ENCODE results near the gene OLA1.

The OLA1 gene

DNA sequence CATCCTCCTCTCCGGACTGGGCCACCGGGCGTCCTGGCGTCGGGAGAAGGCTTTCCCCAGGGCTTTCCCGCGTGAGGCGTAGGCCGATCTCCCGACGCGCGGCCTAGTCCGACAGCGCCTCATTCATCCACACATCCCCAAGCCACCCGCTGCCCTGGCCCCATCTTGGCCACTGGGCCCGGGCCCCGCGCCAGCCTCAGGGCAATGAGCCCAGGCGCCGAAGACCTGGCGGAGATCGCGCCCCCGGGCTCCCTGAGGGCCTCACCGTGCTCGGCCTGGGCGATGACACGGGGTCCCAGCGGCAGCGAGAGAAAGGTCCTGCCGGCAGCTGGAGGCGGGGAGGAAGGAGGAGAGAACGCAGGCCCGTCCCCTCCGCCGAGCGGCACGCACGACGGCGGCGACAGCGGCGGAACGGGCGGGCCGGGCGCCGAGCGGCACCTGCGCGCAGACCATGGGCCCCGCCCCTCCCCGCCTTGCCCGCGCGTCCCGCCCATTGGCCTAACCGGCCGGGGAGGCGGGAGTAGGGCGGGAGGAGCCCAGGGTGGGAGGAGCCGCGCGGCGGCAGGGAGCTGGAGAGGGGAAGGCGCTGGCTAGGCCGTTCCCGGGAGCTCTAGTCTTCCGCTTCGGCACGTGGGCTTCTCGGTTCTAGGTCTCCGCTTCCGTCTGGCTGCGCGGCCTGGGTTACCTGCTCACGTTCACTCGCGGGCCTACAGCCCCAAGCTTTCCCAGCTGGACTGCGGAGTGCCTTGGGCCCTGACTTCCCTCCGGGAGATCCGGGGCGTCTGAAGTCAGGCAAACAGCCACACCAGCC, at the start of gene OLA1:
OLA1 (minus strand) TSS at position 346 of the 811 bp plus-strand sequence. CDS start 1,717 bp downstream, outside the sequence.
- no peak for TF ChIP-seq CTCF (IDR thresholded peaks at IDR 0.05)

GRCh38 chr2:174292908-174293307, 44.6 kb upstream of the OLA1 start:
- no peak for TF ChIP-seq CTCF (IDR thresholded peaks at IDR 0.05)

GRCh38 chr2:174286172-174286571, 37.8 kb upstream of the OLA1 start:
- no peak for TF ChIP-seq CTCF (IDR thresholded peaks at IDR 0.05)

DNA sequence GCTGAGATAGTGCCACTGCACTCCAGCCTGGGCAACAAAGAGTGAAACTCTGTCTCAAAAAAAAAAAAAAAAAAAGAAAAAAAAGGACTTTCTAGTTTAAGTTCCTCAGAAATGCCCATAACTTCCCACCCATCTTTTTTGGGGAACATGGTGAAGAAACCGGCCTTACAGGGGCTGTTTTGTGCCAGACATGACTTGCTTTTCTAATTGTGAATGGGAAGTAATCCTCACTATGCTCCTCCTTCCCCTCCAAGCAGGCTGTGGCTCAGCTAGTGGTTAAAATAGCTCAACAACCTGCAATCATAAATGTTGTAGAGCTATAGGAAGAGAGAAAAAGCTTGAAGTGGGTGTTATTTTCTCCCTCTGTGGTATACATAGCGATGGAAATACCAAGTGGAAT, 34.1 kb upstream of the OLA1 start:
- no peak for TF ChIP-seq CTCF (IDR thresholded peaks at IDR 0.05)

- TF ChIP-seq CTCF (IDR thresholded peaks at IDR 0.05): no peak
Measured at GRCh38 chr2:174281736-174282135, 33.4 kb upstream of the OLA1 start.

DNA sequence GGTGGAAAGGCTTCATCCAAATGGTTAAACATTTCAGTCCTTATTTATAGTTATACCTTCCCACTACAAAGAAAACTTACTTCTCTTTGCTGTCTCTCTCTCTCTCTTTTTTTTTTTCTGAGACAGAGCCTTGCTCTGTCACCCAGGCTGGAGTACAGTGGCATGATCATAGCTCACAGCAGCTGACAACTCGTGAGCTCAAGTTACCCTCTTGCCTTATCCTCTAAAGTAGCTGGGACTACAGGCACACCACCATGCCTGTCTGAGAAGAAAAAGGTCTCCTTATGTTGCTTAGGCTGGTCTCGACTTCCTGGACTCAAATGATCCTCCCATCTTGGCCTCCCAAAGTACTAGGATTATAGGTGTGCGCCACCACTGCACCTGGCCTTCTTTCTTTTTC, 32.3 kb upstream of the OLA1 start:
- TF ChIP-seq CTCF (IDR thresholded peaks at IDR 0.05): no peak

- TF ChIP-seq CTCF (IDR thresholded peaks at IDR 0.05): no peak
Measured at GRCh38 chr2:174266288-174266687, 18.0 kb upstream of the OLA1 start.
